IPS-18a (cell line): ENCODE measurements around the gene SLC6A3.
"Not testable (repeated sequence)": the region's sequence is repeated elsewhere in the genome, so short reads cannot be mapped to it uniquely, and the experiment has no call there.

Source experiments
- H3K27ac ChIP-seq: one replicate; pipeline ENCODE4 v1.5.1; 2013; ENCODE audit warnings: low read length
- H3K27me3 ChIP-seq: one replicate; pipeline ENCODE4 v1.6.1; 2013; ENCODE audit warnings: mild to moderate bottlenecking, low read length; ENCODE audit not compliant: control insufficient read depth, insufficient read depth
- H3K36me3 ChIP-seq: one replicate; pipeline ENCODE4 v1.6.1; 2013; ENCODE audit warnings: low read depth, low read length; ENCODE audit not compliant: control insufficient read depth
- H3K4me1 ChIP-seq: one replicate; pipeline ENCODE4 v1.6.1; 2013; ENCODE audit warnings: low read depth, low read length; ENCODE audit not compliant: control insufficient read depth
- H3K4me3 ChIP-seq: one replicate; pipeline ENCODE4 v1.5.1; 2013; ENCODE audit warnings: low read length
- H3K9ac ChIP-seq: one replicate; pipeline ENCODE4 v1.6.1; 2013; ENCODE audit warnings: mild to moderate bottlenecking, low read length, moderate library complexity
- H3K9me3 ChIP-seq: one replicate; pipeline ENCODE4 v1.6.1; 2013; ENCODE audit warnings: low read depth, low read length; ENCODE audit not compliant: control insufficient read depth

Gene SLC6A3

GRCh38 chr5:1360367-1360766, 84.9 kb downstream of the SLC6A3 start:
- not testable (repeated sequence) for H3K27me3 ChIP-seq, H3K36me3 ChIP-seq, H3K9me3 ChIP-seq, H3K27ac ChIP-seq, H3K4me1 ChIP-seq, H3K9ac ChIP-seq, H3K4me3 ChIP-seq

GRCh38 chr5:1359713-1360112, 85.5 kb downstream of the SLC6A3 start:
- Histone ChIP-seq H3K4me1 (no peaks in the 10 kb centered on the region), H3K27ac (no peak overlapping the region), H3K27me3 (peaks cover 6% of the 10 kb centered on the region), H3K9ac (no peak overlapping the region), H3K9me3 (no peaks in the 10 kb centered on the region), H3K36me3 (no peaks in the 10 kb centered on the region), H3K4me3 (no peak overlapping the region)

GRCh38 chr5:1359031-1359645, 86.1 kb downstream of the SLC6A3 start:
- H3K9ac ChIP-seq: no peak overlapping the region
- H3K27ac ChIP-seq: no peak overlapping the region
- H3K4me1 ChIP-seq: no peaks in the 10 kb centered on the region
- H3K9me3 ChIP-seq: no peaks in the 10 kb centered on the region
- peaks cover 5% of the 10 kb centered on the region for H3K27me3 ChIP-seq
- H3K36me3 ChIP-seq: no peaks in the 10 kb centered on the region
- H3K4me3 ChIP-seq: no peak overlapping the region

- H3K27ac ChIP-seq: no peak overlapping the region
- H3K9me3 ChIP-seq: no peaks in the 10 kb centered on the region
- no peaks in the 10 kb centered on the region for H3K36me3 ChIP-seq
- no peaks in the 10 kb centered on the region for H3K4me1 ChIP-seq
- no peak overlapping the region for H3K9ac ChIP-seq
- H3K27me3 ChIP-seq: peaks cover under 1% of the 10 kb centered on the region
- H3K4me3 ChIP-seq: no peak overlapping the region
Observed at GRCh38 chr5:1358726-1359025, 86.6 kb downstream of the SLC6A3 start.

GRCh38 chr5:1357946-1358725, 87.1 kb downstream of the SLC6A3 start:
- no peaks in the 10 kb centered on the region for H3K27me3 ChIP-seq
- no peak overlapping the region for H3K9ac ChIP-seq
- no peak overlapping the region for H3K4me3 ChIP-seq
- no peak overlapping the region for H3K27ac ChIP-seq
- no peaks in the 10 kb centered on the region for H3K4me1 ChIP-seq
- H3K36me3 ChIP-seq: no peaks in the 10 kb centered on the region
- no peaks in the 10 kb centered on the region for H3K9me3 ChIP-seq

GRCh38 chr5:1356873-1357787, 88.1 kb downstream of the SLC6A3 start:
- Histone ChIP-seq H3K4me3 (no peak overlapping the region), H3K9ac (no peak overlapping the region), H3K27ac (no peak overlapping the region), H3K36me3 (no peaks in the 10 kb centered on the region), H3K27me3 (no peaks in the 10 kb centered on the region), H3K4me1 (no peaks in the 10 kb centered on the region), H3K9me3 (no peaks in the 10 kb centered on the region)

- no peaks in the 10 kb centered on the region for H3K9me3 ChIP-seq
- H3K27ac ChIP-seq: no peak overlapping the region
- no peaks in the 10 kb centered on the region for H3K27me3 ChIP-seq
- no peak overlapping the region for H3K9ac ChIP-seq
- no peaks in the 10 kb centered on the region for H3K4me1 ChIP-seq
- H3K36me3 ChIP-seq: no peaks in the 10 kb centered on the region
- no peak overlapping the region for H3K4me3 ChIP-seq
Observed at GRCh38 chr5:1354576-1354975, 90.7 kb downstream of the SLC6A3 start.

- no peaks in the 10 kb centered on the region for H3K36me3 ChIP-seq
- no peaks in the 10 kb centered on the region for H3K9me3 ChIP-seq
- no peak overlapping the region for H3K9ac ChIP-seq
- no peak overlapping the region for H3K27ac ChIP-seq
- H3K4me1 ChIP-seq: no peaks in the 10 kb centered on the region
- H3K4me3 ChIP-seq: no peak overlapping the region
- no peaks in the 10 kb centered on the region for H3K27me3 ChIP-seq
Observed at GRCh38 chr5:1352231-1353219, 92.7 kb downstream of the SLC6A3 start.

GRCh38 chr5:1351156-1351555, 94.1 kb downstream of the SLC6A3 start:
- no peaks in the 10 kb centered on the region for H3K9me3 ChIP-seq
- no peak overlapping the region for H3K27ac ChIP-seq
- no peak overlapping the region for H3K4me3 ChIP-seq
- H3K27me3 ChIP-seq: no peaks in the 10 kb centered on the region
- no peak overlapping the region for H3K9ac ChIP-seq
- no peaks in the 10 kb centered on the region for H3K4me1 ChIP-seq
- H3K36me3 ChIP-seq: no peaks in the 10 kb centered on the region

GRCh38 chr5:1349246-1349645, 96.0 kb downstream of the SLC6A3 start:
- Histone ChIP-seq H3K27me3 (no peaks in the 10 kb centered on the region), H3K9ac (no peak overlapping the region), H3K4me3 (no peak overlapping the region), H3K4me1 (no peaks in the 10 kb centered on the region), H3K9me3 (no peaks in the 10 kb centered on the region), H3K36me3 (no peaks in the 10 kb centered on the region), H3K27ac (no peak overlapping the region)

- Histone ChIP-seq H3K9me3 (no peaks in the 10 kb centered on the region), H3K27me3 (no peaks in the 10 kb centered on the region), H3K36me3 (no peaks in the 10 kb centered on the region), H3K4me1 (no peaks in the 10 kb centered on the region), H3K27ac (no peak overlapping the region), H3K4me3 (no peak overlapping the region), H3K9ac (no peak overlapping the region)
Observed at GRCh38 chr5:1348986-1349245, 96.3 kb downstream of the SLC6A3 start.
